Cortex of kidney (tissue), 1 donor: ENCODE data around the gene CA10.

Experiments
- DNase-seq: peaks from one replicate; lab custom pipeline; 2025; lab: John Stamatoyannopoulos, UW

Gene CA10

GRCh38 chr17:51598824-51599223 is 559.7 kb downstream of the CA10 start:
- DNase-seq, result no peak

DNA sequence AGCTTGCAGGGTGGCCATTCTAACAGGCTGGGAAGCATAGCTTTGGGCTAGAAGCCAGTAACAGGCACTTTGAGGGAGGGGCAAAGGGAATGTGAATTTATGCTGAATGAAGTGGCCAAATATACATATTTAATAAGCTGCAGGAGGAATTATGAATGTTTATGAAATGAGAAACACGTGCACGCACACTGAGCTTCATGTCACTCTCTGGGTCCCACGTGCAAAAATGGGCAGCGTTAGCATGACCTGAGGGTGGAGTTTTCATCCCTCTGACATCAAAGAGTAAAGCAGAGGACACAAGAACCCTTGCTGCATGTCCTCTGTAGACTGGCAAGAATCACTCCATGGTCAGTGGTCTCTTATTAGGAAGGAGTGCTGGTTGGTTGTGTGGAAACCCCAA is 561.2 kb downstream of the CA10 start:
- no peak for DNase-seq

DNA sequence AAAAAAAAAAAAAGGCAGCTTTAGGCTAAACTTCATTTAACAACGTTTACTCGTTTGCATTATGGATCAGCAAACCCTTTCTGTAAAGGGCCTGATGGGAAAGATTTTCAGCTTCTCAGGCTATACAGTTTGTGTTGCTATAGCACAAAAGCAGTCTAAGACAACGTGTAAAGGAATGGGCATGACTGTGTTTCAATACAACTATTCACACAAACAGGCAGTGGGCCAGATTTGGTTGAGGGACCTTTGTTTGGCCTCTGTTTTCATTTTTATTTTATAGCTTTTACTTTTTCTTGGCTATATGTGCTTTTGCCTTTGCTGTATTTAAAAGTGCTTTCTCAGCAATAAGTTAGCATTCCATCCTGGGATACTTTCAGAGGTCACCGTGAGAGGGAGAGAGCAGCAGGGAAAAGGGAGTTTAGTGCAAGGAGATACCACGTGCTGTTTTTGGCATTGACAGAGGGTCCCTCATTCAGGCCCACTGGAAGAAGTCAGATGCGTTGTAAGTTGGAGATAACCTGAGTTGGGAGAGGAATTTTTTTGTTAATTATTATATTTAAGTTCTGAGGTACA is 562.6 kb downstream of the CA10 start:
- DNase-seq, result no peak

DNA sequence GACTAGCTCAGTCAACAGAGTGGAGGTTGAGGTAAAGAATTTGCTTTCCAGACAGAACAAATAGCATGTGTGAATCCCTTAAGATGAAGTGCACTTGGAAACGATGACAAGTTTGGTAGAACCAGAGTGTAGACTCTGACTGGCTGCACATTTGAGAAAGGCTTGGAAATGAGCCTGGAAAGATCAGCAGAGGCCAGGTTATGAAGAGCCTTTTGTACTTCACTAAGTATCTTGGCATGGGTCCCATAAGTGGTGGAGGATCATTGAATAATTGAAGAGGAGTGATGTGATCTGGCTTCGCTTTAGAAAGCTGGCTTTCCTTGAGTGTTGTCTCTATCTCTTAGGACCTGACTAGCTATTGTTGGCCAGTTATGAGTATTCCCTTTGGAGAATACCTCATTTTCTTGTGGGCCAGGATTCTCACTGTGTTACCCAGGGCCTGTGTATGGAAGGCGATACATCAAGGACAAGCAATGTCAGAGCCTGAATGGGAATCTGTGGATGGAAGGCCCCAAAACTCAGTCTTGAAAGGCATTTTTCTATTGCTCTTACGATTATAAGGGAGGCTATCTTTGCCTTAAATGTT is 568.4 kb downstream of the CA10 start:
- DNase-seq, result no peak

DNA sequence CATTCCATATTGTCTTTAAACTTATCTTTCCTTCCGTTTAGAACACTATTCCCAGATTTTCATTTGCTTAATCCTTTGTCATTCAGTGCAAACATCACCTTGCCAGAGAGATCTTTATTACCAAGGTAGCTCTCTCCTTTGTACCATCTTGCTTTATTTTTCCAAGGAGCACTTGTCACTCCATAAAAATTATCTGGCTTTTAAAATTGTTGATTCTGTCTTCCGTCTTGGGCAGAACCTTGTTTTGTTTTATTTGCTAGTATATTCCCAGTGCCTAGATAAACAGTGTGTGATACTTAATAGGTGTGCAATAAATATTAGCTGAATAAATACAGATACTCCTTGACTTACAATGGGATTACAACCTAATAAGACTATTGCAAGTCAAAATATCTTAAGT is 570.5 kb downstream of the CA10 start:
- no peak for DNase-seq

DNA sequence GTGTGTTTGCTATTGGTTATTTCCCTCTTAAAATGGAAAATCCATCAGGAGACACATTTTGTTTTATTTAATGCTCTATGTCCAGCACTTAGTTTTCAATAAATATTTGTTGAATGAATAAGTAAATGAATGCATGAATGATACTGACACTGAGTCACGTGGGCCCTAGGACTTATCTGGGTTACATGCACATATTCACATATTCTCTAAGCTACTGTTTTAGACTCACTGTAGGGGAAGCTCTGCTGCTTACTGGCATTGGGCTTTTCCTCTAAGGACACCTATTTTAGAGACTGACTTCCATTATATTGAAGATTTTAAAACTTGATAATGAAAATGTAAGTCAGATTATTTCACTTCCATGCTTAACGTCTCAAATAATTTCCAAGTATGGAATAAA is 571.0 kb downstream of the CA10 start:
- DNase-seq, result no peak

DNA sequence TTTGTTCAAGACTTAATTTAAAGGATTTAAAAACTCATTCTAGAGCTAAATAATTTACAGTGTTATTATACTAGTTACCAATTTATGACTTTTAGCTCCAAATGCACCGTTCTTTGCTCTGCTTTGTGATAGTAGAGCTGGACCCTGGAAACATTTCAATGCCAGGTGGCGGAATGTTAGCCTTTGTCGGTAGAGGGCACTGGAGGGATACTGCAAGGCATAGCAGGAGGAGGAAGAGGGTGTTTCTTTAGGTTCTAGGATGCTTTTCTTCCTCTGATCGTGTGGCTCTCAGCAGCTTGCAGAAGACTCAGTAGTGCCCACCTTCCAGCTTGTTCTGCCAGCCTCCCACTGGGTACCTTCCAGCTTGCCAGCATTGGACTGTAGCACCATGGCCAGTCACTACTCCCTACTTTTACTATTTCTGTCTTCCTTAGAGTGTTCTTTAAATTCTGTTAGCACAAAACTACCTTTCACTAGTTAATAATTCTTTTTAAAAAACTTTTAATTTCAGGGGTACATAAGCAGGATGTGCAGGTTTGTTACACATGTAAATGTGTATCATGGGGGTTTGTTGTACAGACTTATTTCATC is 572.9 kb downstream of the CA10 start:
- no peak for DNase-seq

DNA sequence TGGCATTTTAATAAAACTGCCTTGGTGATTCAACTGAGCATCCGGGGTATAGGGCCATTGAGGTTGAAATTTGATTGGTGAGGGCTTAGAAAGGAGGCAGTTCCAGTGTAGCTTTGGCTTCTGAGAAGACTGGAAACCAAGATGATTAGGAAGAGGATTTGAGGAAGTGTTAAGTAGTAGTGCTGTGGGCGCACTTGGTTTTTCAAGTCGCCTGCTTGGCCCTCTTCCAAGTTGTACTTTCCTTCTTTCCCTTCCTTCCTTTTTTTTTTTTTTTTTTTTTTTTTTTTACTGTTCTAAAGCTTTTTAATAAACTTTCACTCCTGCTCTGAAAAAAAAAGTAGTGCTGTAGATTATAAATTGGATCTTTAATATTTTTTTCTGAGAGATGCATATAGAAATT is 577.6 kb downstream of the CA10 start:
- DNase-seq, result no peak
